GM12864 (cell line): ENCODE results near the gene RASAL2.

Experiments
- DNase-seq: peaks from one replicate; pipeline ENCODE4 v3.0.0-alpha.2; 2011; ENCODE audit warnings: low read depth
- H3K4me3 ChIP-seq: 2 replicates; pipeline ENCODE4 v1.5.1; 2011; ENCODE audit warnings: mild to moderate bottlenecking, low read depth, low read length, control low read depth
- CTCF ChIP-seq: IDR thresholded peaks from 2 replicates; pipeline ENCODE4 v1.5.1; 2011; ENCODE audit warnings: low read depth, mild to moderate bottlenecking, moderate library complexity, low read length, control low read depth, inconsistent platforms; ENCODE audit errors: missing control alignments

RASAL2 gene

DNA sequence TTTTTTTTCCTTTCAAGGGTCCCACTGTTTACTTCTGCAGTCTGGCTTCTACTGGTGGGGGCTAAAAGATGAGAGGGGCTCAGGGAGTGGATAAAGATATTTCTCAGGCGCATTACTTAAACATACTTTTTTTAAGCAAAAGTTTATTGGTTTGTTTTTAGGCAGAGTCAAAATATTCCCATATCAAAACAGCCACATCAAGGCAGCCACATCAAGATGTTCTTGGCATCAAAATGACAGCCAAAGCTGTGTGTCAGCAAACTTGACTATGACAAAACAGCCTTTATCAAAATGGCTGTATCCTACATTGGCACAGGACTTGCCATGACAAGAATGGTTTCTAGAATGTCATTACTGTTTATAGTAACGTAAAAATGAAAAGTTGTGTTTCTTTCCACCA is 22.1 kb upstream of the RASAL2 start:
- no peak for DNase-seq
- no peak overlapping the region for H3K4me3 ChIP-seq
- TF ChIP-seq CTCF: no peak

DNA sequence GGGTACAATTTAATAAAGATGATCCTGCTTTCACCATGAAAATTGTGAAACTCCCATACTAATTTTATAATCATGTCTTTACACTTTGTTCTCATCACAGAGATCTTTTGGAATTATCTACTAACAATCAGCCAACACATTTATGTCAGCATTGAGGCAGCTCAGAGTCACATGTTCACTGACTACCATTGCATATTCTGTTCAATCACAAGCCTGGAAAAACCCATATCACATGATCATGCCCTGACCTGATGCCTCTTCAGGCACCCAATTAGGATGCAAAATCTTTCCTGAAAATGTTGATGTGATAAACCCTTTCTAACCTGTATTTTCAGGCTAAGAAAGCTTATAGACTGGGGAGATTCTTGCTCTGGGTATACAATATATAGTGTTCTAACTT is 21.6 kb upstream of the RASAL2 start:
- DNase-seq: no peak
- no peak overlapping the region for H3K4me3 ChIP-seq
- no peak for TF ChIP-seq CTCF

DNA sequence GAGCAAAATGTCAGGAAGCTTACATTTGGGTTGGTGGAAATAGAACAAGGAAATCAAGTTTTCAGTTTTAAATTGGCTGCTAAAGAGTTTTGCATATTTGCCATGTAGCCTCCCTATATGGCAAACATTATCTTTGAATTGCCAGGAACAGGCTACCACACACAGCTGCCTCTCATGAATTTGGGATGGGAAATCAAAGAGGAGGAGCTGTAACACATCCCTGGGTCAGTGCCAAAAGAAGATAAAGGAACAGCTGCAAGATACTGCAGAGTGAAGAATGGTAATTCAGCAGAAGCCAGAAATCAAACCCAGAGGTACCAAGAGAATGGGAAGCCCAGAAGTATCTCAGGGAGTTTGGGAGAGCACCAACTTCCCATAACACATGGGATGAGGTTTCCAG is 18.6 kb upstream of the RASAL2 start:
- no peak for TF ChIP-seq CTCF
- no peak for DNase-seq
- H3K4me3 ChIP-seq: no peak overlapping the region

DNA sequence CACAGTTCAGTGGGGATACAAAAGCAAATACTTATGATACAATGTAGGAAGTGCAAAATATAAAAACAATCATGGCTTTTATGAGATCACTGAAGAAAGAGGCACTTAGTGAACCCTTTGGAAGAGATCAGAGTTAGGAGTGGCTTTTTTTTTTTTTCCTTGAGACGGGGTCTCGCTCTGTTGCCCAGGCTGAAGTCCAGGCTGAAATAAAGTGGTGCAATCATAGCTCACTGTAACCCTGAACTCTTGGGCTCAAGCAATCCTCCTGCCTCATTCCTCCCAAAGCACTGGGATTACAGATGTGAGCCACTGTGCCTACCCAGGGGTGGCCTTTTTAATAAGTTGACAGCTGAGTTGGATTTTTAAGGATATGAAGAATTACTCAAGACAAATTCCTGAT is 17.3 kb upstream of the RASAL2 start:
- DNase-seq: no peak
- no peak for TF ChIP-seq CTCF

GRCh38 chr1:178077917-178078316 is 16.0 kb upstream of the RASAL2 start:
- no peak overlapping the region for H3K4me3 ChIP-seq
- no peak for DNase-seq
- TF ChIP-seq CTCF: no peak

More for the DNA sequence above, 17.3 kb upstream of the RASAL2 start:
- H3K4me3 ChIP-seq: no peak overlapping the region

GRCh38 chr1:178086294-178086693 is 7.6 kb upstream of the RASAL2 start:
- no peak for DNase-seq
- no peak for TF ChIP-seq CTCF
- no peak overlapping the region for H3K4me3 ChIP-seq

- no peak overlapping the region for H3K4me3 ChIP-seq
- no peak for TF ChIP-seq CTCF
- no peak for DNase-seq
Observed at GRCh38 chr1:178086766-178087165, 7.1 kb upstream of the RASAL2 start.
